Endodermal cell (in vitro differentiated cells): Measurements from ENCODE around the gene PRKAG2. TPM values are rescaled to one million over a fixed set of nuclear protein-coding genes. Genes with fewer than 3 reads are reported as not detected.

ENCODE experiments used
- DNase-seq: peaks from one replicate; pipeline ENCODE4 v3.0.0-alpha.2; 2017
- H3K27ac ChIP-seq: 2 replicates; pipeline ENCODE4 v1.5.1; 2013; ENCODE audit warnings: mild to moderate bottlenecking, low read depth, low read length, moderate library complexity
- H3K27me3 ChIP-seq: 2 replicates; pipeline ENCODE4 v1.6.1; 2013; ENCODE audit warnings: mild to moderate bottlenecking, low read length, moderate library complexity; ENCODE audit not compliant: insufficient read depth, control insufficient read depth, poor library complexity, severe bottlenecking
- H3K36me3 ChIP-seq: 2 replicates; pipeline ENCODE4 v1.7.0; 2013; ENCODE audit warnings: mild to moderate bottlenecking, low read length, moderate library complexity; ENCODE audit not compliant: control insufficient read depth, insufficient read depth
- H3K4me1 ChIP-seq: one replicate; pipeline ENCODE4 v1.7.0; 2013; ENCODE audit warnings: low read length; ENCODE audit not compliant: control insufficient read depth, insufficient read depth
- H3K4me3 ChIP-seq: 2 replicates; pipeline ENCODE4 v1.5.1; 2013; ENCODE audit warnings: mild to moderate bottlenecking, low read length, moderate library complexity
- H3K9ac ChIP-seq: 2 replicates; pipeline ENCODE4 v1.6.1; 2013; ENCODE audit warnings: mild to moderate bottlenecking, low read length, moderate library complexity; ENCODE audit not compliant: poor library complexity, severe bottlenecking; ENCODE audit errors: extremely low read depth
- H3K9me3 ChIP-seq: 2 replicates; pipeline ENCODE4 v1.6.1; 2013; ENCODE audit warnings: mild to moderate bottlenecking, low read length, moderate library complexity; ENCODE audit not compliant: control insufficient read depth
- H3K27ac Mint-ChIP-seq: 2 replicates; pipeline ENCODE4 v1.8.0; 2020; ENCODE audit warnings: mixed read lengths
- H3K27me3 Mint-ChIP-seq: 2 replicates; pipeline ENCODE4 v1.8.0; 2021; ENCODE audit warnings: mild to moderate bottlenecking, mixed read lengths; ENCODE audit not compliant: insufficient read depth
- H3K36me3 Mint-ChIP-seq: 2 replicates; pipeline ENCODE4 v1.8.0; 2020; ENCODE audit warnings: low read depth, mixed read lengths
- H3K4me1 Mint-ChIP-seq: 2 replicates; pipeline ENCODE4 v1.8.0; 2020; ENCODE audit warnings: mixed read lengths
- H3K4me3 Mint-ChIP-seq: 2 replicates; pipeline ENCODE4 v1.8.0; 2020; ENCODE audit warnings: mild to moderate bottlenecking, moderate library complexity, mixed read lengths
- H3K9me3 Mint-ChIP-seq: 2 replicates; pipeline ENCODE4 v1.8.0; 2020; ENCODE audit warnings: mild to moderate bottlenecking, mixed read lengths
- CTCF ChIP-seq: fragments of 200-600 bp; sonication (generic); conservative IDR thresholded peaks from 2 replicates; pipeline ENCODE4 v1.5.0; 2021; ENCODE audit warnings: antibody characterized with exemption, mild to moderate bottlenecking
- WGBS, 2 experiments: methylation state at CpG; one replicate each; pipeline versions ENCODE4 v1.1.5 to v1.1.7; 2013; ENCODE audit warnings: missing lambda C conversion rate in 2 of 2, mixed read lengths in 1 of 2; ENCODE audit not compliant: insufficient coverage in 1 of 2, insufficient read length in 1 of 2; 5-methylcytosine and 5-hydroxymethylcytosine counted together
- total RNA-seq, 2 donors: library from RNA; stranded (reverse); fragmentation: NEBNext Ultra II Directional in 1 of 2; extraction: Animal tissue kit (Norgen Biotek cat#: 25700) in 1 of 2; gene quantifications; 2 replicates in 1 of 2; 3 replicates in 1 of 2; pipeline ENCODE4 v1.2.1, GENCODE V29; 2021

Gene PRKAG2
- total RNA-seq, 2 donors from 2014 or later: 17.2 to 20.7 TPM

GRCh38 chr7:151769188-151769821, 107.6 kb downstream of the PRKAG2 start:
- no peak overlapping the region for H3K27ac Mint-ChIP-seq
- H3K36me3 Mint-ChIP-seq: no peaks in the 10 kb centered on the region
- DNase-seq: no peak
- Histone ChIP-seq H3K36me3 (no peaks in the 10 kb centered on the region), H3K9ac (no peak overlapping the region), H3K4me1 (no peaks in the 10 kb centered on the region), H3K27ac (no peak overlapping the region), H3K27me3 (peaks cover 3% of the 10 kb centered on the region), H3K4me3 (no peak overlapping the region), H3K9me3 (no peaks in the 10 kb centered on the region)
- whole genome bisulfite sequencing, 2 experiments: 92 to 95% methylated on average over 11 of the region's 11 CpGs
- no peaks in the 10 kb centered on the region for H3K9me3 Mint-ChIP-seq
- no peak for TF ChIP-seq CTCF
- H3K4me1 Mint-ChIP-seq: no peaks in the 10 kb centered on the region
- peaks cover 3% of the 10 kb centered on the region for H3K27me3 Mint-ChIP-seq
- no peak overlapping the region for H3K4me3 Mint-ChIP-seq

- Histone ChIP-seq H3K27ac (no peak overlapping the region), H3K27me3 (peaks cover 3% of the 10 kb centered on the region), H3K36me3 (no peaks in the 10 kb centered on the region), H3K9ac (no peak overlapping the region), H3K4me1 (no peaks in the 10 kb centered on the region), H3K9me3 (no peaks in the 10 kb centered on the region), H3K4me3 (no peak overlapping the region)
- TF ChIP-seq CTCF: no peak
- Mint-ChIP-seq H3K27ac (no peak overlapping the region), H3K4me1 (no peaks in the 10 kb centered on the region), H3K27me3 (peaks cover 5% of the 10 kb centered on the region), H3K9me3 (no peaks in the 10 kb centered on the region), H3K36me3 (no peaks in the 10 kb centered on the region), H3K4me3 (no peak overlapping the region)
- DNase-seq: no peak
- 93 to 100% methylated on average over 2 of the region's 2 CpGs for whole genome bisulfite sequencing, 2 experiments
Observed at GRCh38 chr7:151768805-151769187, 108.1 kb downstream of the PRKAG2 start.

GRCh38 chr7:151767557-151767956, 109.4 kb downstream of the PRKAG2 start:
- H3K27me3 ChIP-seq: peaks cover 3% of the 10 kb centered on the region
- TF ChIP-seq CTCF: no peak
- no peak for DNase-seq
- no peak overlapping the region for H3K27ac Mint-ChIP-seq
- H3K9ac ChIP-seq: no peak overlapping the region
- no peaks in the 10 kb centered on the region for H3K36me3 ChIP-seq
- WGBS, 2 experiments: 92 to 98% methylated on average over 4 of the region's 4 CpGs
- no peaks in the 10 kb centered on the region for H3K9me3 Mint-ChIP-seq
- H3K27me3 Mint-ChIP-seq: peaks cover 14% of the 10 kb centered on the region
- H3K4me3 Mint-ChIP-seq: no peak overlapping the region
- H3K4me1 Mint-ChIP-seq: peaks cover 2% of the 10 kb centered on the region
- H3K27ac ChIP-seq: no peak overlapping the region
- no peaks in the 10 kb centered on the region for H3K36me3 Mint-ChIP-seq
- no peaks in the 10 kb centered on the region for H3K4me1 ChIP-seq
- no peaks in the 10 kb centered on the region for H3K9me3 ChIP-seq
- H3K4me3 ChIP-seq: no peak overlapping the region
